Daoy (cell line): ENCODE measurements around the gene DMGDH. TPM values are rescaled to one million over a fixed set of nuclear protein-coding genes. Genes with fewer than 3 reads are reported as not detected.
A peak's percentile ranks its signal among the peaks of the same experiment; 100 is the strongest.
"Not testable (repeated sequence)": the region's sequence is repeated elsewhere in the genome, so short reads cannot be mapped to it uniquely, and the experiment has no call there.

Experiments used
- DNase-seq: peaks from one replicate; pipeline ENCODE4 v3.0.0-alpha.2; 2015; ENCODE audit warnings: low read depth
- total RNA-seq: library from RNA; depleted of rRNA; stranded (reverse); fragments of >200 nt; shearing (Covaris generic); gene quantifications from 2 replicates; pipeline ENCODE4 v1.2.3, GENCODE V29; 2014

Gene DMGDH
- total RNA-seq, 1 experiment from 2014 or later = 0.74 TPM

DNA sequence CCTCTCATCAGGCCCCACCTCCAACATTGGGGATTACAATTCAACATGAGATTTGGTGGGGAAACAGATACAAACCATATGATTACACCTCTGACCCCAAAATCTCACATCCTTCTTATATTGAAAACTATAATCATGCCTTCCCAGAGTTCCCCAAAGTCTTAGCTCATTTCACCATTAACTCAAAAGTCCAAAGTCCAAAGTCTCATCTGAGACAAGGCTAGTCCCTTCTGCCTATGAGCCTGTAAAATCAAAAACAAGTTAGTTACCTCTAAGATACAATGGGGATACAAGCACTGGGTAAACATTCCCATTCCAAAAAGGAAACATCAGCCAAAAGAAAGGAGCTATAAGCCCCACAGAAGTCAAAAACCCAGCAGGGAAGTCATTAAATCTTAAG lies 57.6 kb downstream of the DMGDH start:
- DNase-seq = no peak

DNA sequence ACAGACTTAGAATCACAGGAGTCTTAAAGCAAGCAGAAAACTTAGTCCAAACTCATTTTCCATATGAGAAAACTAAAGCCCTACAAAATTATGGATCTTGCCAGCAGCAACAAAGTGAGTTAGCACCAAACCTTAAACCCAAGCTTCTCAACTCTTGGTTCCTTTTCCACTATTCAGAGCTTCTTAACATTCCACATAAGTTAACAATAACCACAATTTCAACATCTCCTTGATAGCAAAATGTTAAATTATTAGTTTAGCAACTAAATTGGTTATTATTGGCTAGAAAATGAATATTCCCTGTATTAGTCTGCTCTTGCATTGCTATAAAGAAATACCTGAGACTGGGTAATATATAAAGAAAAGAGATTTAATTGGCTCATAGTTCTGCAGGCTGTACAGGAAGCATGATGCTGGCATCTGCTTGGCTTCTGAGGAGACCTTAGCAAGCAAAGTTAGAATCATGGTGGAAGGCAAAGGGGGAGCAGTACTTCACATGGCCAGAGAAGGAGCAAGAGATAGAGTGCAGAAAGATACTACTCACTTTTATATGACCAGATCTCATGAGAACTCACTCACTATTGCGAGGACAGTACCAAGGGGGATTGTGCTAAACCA lies 58.1 kb downstream of the DMGDH start:
- no peak for DNase-seq

DNA sequence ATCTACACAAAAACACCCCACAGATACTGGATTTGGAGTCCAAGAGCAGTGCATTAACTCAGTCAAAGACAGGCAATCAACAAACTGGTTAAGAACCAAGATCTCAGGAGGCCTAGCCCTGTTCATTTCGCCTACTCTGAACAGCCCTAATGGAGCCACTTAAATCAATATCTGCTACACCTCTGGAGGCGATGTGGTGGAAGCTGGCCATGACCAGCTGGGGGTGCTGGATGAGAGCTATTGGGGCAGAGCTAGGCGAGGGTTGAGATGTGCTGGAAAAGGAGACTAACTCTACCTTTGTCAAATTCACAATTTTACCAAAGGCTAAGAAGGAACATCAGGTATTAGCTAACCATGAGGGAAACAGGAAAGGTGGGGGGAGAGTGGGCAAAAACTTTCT lies 61.1 kb downstream of the DMGDH start:
- no peak for DNase-seq

DNA sequence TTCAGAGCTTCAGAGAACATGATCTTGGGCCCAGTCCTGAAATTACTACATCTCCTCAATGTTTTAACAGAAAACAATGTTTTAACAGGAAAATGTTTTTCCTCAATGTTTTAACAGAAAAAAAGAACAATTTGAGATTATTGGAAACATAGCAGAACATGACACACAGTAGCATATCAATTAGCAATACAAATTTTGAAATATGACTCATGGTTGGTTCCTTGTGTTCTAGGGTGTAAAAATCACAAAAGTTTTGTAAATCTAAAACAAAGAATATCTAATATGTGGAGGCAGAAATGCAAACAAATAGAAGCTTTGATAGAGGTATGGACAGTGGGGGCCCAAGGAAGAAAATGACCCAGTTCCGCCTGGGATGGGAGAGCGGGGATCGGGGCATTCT lies 61.6 kb downstream of the DMGDH start:
- no peak for DNase-seq

DNA sequence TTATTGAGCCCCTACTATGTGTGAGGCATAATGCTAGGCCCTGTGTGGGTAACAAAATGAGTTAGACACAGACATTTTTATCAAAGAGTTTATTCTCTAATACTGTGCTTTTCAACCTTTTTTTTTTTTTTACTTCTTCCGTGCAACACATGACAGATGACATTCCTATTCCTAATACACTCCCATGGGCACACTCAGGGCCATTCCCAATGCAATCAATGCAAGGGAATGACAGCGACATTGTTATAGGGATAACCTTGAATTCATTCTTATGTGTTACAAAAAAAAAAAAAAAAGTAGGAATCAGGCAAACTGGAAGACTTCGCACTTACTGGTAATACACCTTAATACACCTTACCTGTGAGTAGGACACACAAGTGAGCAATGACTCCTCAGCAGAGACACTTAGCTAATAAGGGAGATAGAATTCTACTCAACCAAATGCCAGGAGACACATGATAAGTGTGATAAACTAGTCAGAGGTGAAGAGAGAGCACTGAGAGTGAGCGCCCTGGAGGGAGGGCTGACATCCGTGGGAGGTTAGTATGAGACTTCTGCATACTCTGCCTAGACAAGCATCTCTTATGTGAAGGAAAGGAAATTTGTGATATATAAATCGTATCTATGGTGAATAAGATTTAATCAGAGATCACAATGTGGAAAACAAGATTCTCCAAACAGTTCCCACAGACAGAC lies 63.4 kb downstream of the DMGDH start:
- DNase-seq = no peak

DNA sequence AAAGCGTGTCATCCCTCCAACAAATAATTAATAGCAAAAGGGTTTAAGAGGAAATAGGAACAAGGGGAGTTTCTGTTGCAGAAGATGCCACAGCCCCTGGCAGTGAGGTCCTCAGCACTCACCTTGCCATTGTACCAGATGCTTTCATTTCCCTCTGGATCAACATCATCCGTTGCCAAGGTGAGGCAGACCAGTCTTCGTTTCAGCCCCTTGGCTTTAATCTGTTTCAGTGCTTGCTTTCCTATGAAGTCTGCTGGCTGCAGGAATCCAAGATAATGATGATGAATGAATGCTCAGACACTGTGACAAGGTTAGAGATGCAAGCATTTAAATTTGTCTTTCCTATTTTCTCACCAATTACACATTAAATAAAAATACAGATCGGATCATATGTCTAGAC lies 64.3 kb downstream of the DMGDH start:
- DNase-seq = no peak

DNA sequence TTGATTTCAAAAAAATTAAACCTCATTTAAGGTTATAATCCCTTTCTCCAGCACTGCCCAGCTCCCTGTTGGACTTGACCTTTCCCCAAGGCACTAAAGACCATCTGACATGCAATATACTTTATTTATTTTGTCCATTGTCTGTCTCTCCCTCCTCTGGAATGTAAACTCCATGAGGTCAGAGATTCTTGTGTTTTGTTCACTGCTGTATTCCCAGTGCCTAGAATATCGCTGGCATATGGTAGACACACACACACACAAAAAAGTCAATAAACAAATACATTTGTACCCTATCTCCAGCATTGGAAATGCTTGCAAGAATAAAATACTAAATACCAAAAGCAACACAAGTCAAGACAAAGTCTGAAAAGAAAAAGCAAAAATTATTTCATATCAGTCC lies 67.1 kb downstream of the DMGDH start:
- DNase-seq = no peak

DNA sequence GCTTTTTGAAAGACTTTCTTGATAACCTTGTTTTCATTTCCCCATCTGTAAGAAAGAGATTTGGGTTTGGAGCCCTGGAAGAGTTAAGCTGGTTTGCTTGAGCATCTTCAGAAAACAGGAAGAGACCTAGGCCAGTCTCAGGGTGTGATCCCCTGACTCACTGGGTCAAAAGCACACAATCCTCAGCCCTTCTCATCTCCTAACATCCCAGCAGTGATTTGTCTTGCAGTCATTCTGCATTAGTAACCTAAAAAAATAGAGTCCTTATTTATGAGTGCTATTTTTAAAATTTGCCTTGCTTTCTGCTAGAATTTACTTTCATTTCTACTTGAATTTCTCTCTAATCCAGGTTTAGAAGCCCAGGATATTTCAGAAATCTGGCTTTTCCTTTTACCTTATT lies 68.0 kb downstream of the DMGDH start:
- DNase-seq = no peak

DNA sequence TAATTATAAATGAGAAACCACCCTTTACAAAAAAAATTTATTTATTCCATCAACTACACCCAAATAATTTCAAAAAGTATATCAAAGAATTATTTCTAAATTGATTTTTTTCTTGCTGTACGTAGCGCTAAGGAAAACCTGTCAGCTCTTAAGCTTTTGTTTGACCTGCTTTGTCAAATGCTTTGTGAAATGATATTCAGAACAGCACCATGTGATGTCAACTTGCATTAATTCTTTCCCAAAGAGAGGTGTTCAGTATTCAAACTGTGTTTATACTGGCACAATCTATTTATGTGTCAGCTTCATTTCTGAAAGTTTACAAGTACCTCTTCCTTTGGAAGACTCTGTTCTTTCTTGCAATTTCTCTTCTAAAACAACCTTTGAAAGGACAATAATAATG lies 72.4 kb downstream of the DMGDH start:
- no peak for DNase-seq

DNA sequence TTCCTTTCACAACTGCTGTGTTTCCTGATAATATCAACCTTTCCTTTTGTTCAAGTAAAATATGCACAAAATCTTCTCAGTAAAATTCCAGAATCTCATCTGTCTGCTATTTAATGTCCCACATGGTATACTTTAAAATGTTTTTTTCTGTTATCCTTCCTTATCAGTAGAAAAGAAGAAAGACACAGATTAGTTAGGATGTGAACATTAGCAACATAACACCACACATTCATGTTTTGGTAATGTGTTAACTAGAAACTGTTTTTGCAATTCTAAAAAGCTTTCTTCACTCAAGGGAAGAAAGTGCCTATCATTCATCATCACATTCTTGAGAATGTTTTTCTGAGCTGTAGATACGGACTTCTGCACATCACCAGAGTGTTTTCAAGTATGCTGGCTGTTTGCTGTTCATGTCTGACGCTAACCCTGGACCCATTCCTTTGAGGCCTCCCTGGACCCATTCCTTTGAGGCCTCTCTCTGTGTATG lies 73.9 kb downstream of the DMGDH start:
- DNase-seq = no peak

DNA sequence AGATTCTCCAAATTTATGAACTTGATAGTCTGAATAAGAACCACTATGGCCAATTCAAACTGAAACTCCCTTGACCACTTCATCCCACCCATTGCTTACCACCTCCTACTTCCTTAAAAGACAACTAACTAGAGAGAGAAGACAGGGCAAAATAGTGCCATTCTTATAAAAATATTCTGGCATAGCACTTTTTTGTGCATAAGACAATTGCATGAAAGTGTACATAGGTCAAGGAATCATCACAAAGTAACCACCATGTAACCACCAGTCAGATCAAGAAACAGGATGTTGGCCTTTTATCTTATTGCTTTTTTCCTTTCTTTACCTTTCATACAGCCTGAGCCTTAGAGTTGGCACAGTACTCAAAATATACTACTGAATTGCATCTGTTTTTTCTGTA lies 76.3 kb downstream of the DMGDH start:
- DNase-seq = no peak

DNA sequence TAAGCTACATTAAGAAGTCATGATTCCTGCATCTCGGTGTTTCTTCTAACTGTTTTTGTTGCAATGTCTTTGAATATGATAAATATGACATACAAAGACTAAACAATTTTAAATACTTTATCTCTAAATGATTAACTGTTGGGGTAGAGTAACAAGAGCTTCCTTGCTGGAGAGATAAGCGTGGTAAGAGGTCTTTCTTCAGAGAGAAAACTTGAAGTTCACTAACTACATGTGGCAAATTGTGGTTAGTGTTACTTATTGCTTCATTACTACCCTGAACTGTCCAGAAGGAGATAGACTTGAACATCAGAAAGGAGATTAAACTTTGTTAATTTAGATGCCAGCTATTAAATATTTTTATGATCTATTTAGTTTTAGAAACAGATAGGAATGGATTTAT lies 77.3 kb downstream of the DMGDH start:
- no peak for DNase-seq

DNA sequence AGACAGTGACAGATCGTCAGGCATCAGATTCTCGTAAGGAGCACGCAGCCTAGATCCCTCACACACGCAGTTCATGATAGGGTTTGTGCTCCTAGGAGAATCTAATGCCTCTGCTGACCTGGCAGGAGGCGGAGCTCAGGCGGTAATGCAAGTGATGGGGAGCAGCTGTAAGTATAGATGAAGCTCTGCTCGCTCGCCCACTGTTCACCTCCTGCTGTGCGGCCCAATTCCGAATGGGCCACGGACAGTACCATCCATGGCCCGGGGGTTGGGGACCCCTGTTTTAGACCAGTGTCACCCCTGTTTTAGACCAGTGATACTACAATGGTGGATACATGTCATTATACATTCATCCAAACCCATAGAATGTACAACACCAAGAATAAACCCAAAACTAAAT lies 80.4 kb downstream of the DMGDH start:
- no peak for DNase-seq

DNA sequence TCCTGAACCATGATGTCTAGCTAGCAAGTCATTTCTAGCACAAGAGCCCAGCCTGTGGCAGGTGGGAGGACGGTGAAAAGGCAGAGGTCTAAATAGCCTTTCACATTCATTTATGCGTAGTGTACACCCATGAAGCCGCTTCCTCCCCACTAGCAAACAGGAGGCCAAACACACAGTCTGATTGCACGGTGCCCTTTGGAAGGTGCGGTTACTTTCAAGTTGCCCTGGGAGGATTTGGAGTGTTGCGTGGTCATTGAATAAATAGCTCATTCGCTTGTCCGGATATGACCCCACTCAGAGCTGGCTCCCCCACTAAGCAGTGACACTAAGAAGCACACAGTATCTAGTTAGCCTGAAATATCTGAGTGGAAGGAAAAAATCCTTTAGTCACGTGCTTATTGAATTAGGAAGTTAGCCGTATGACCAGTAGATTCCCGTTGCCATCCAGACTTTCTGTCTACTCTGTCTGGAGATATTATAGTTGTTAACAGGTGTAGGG lies 83.7 kb downstream of the DMGDH start:
- peak; percentile 80 for DNase-seq

DNA sequence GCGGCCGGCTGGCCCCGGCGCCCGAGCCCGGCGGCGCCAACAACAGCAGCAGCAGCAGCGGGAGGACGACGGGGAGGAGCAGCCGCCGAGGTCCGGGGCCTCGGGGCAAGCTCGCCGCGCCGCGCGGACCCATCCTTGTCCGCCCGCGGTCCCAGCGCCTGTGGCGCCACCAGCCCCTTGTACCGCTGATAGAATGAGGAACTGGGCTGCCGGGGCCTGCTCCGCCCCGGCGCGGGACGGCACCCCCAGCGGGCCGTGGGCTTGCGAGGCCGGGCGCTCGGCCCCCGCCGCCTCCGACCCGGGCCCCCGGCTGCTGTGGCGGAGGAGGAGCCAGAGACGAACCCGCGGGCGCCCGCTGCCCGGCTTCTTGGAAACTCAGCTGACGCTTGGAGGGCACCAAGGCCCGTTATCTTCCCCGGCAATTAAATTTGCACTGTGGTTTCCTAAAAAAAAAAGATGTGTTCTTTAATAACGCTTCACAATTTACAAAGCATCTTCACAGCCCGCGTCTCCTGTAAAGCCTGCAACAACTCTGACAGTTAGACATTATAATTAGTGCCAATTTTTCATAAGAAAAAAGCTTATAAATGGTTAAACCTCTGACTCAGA lies 84.3 kb downstream of the DMGDH start, which contains the start of gene ARSB:
ARSB (minus strand) TSS at position 195 of the 609 bp plus-strand sequence; CDS start at position 133, 62 bp downstream.
- DNase-seq = no peak

DNA sequence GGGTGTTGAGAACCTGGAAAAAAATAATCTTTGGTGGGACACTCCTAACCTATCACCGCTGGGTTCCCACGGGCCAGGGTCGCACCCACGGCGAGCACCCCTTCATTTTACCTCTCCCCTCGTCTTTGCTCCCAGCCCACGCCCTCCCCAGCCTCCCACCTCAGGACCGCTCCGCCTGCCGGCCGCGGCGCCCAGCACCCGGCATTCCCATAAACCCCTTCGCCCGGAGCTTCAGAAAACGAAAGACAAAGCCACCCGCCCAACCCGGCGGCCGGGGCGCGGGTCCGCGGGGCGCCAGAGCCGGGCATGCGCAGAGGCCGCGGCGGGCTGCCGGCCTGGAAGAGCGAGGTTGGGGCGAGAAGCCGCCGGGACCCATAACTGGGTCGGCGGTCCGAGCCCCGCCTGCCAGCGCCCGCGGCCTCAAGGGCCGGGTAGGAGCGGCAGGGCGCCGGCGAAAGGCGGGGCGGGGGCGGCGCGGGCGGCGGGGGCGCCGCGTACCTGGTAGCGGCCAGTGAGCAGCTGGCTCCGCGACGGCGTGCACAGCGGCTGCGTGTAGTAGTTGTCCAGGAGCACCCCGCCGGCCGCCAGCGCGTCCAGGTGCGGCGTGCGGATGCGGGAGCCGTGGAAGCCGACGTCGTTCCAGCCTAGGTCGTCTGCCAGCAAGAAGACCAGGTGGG lies 84.9 kb downstream of the DMGDH start:
- peak; percentile 92 for DNase-seq

DNA sequence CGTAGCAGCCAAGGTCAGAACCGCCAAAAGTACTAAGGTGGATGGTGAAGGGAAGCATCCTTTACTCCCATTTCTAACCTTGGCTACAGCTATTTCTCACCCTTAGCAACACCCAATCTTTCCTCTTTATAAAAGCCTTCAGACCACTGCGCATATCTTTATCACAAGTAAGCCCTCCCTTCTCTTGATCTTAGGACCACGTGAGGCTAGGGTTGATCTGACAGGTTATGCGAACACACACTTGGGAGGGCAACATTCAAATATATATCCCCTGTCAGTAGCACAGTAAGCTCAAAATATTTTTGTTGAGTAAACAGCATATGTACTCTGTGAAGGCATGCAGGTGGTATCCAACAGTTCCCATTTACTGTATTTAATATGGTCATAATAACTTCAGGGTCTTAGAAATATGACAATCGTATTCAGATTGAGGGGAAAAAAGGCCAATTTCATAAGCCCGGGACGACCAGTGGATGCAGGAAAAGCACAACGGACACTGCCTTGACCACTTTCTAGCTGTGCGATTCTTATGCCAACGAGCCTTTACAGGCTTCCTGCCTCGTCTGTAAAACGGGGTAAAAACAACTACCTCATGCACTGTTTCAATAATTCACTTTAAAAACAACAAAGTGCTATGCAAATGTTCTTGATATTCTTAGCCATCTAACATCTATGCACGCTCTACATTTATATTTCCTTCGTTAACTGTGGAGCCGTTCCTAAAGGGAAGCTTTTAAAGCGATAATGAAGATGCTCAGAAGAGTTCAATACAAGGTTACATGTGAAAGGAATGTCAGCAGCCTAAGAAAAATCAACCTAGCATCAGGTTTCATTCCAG lies 85.7 kb downstream of the DMGDH start:
- no peak for DNase-seq

DNA sequence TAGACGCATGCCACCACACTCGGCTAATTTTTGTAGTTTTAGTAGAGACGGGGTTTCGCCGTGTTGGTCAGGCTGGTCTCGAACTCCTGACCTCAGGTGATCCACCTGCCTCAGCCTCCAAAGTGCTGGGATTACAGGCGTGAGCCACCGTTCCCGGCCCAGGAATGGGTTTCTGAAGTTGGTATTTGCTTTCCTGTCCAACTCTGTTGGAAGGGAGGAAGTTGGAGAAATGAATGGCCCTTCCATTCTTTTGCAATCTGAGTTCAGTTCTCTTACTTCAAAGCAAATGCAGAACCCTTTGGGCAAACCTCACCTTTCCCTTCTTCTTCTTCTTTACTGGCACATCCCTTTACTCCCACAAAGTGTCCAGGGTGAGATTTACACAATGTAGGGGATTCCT lies 86.3 kb downstream of the DMGDH start:
- not testable (repeated sequence) for DNase-seq

DNA sequence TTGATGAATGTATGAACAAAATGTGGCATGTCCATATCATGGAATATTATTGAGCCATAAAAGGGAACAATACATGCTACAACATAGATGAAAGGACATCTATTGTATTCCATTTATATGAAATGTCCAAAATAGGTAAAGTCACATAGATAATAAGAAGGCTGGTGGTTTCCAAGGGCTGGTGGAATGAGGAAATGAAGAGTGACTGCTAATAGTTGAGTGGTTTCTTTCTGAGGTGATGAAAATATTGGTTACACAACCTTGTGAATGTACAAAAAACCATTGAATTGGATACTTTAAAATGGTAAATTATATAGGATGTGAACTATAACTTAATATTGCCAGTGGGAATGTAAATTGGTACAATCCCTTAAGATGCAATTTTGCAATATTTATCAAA lies 89.6 kb downstream of the DMGDH start:
- DNase-seq = no peak

DNA sequence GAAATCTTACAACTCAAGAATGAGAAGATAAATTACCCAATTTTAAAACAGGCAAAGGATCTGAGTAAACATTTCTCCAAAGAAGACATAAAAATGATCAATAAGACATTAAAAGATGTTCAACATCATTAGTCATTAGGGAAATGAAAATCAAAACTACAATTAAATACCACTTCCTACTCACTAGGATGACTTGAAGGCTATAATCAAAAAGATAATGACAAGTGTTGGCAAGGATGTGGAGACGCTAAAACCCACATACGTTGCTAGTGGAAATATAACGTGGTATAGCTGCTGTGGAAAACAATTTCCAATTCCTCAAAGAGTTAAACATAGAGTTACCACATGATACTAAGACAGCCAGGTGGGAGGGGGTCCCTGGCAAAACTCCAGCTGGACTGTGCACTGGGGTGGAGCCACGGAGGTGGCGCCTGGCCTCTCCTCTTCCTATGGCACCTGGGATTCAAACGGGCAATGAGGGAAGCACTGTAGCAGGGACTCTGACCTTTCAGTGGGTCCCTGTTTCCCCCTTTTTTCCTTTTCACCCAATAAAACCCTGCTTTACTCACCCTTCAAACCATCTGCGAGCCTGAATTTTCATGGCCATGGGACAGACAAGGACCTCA lies 90.2 kb downstream of the DMGDH start:
- no peak for DNase-seq

DNA sequence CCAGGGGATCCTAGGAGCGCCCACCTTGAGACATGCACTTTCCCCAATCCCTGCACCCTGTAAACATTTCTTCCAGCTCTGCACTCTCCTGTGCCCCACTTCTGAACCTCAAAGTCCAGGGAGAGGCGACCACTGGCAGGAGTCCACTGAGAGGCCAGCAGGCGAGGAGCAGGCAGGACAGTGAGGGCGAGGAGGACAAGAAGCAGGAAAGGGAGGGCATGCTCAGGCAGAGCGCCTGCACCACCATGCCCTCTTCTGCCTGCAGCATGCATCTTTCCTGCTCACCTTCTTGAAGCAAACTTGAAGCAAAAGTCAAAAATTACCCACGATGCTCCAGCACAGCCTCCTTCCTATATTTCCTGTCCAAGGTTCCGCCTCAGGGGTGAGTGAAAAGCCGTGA lies 94.4 kb downstream of the DMGDH start:
- no peak for DNase-seq
